Right lobe of liver (tissue), 4 donors: Measurements from ENCODE around the gene VPS35.

Experiments used
- POLR2A ChIP-seq: fragments of 450-650 bp; IDR thresholded peaks from one replicate; pipeline ENCODE4 v1.6.1; 2017; ENCODE audit warnings: antibody characterized with exemption, mild to moderate bottlenecking
- TF ChIP-seq, protein P1 (sequence below), 4 donors: fragments of 200-600 bp in 3 of 4; fragments of 450-650 bp in 1 of 4; IDR thresholded peaks; one replicate each; pipeline versions ENCODE4 v1.5.1 to v1.8.0; 2016 to 2022; ENCODE audit warnings: antibody characterized with exemption in 4 of 4, mild to moderate bottlenecking in 2 of 4
- donor health status: DM: no; HTN: no; CAD: no.
- donor health status: DM: no; HTN: no; CAD: no.
- donor health status: DM: no; HTN: yes; CAD: no.

GRCh38 chr16:46648656-46649055 is 40.3 kb downstream of the VPS35 start:
- no peak for TF ChIP-seq POLR2A
- TF ChIP-seq, protein P1, sequence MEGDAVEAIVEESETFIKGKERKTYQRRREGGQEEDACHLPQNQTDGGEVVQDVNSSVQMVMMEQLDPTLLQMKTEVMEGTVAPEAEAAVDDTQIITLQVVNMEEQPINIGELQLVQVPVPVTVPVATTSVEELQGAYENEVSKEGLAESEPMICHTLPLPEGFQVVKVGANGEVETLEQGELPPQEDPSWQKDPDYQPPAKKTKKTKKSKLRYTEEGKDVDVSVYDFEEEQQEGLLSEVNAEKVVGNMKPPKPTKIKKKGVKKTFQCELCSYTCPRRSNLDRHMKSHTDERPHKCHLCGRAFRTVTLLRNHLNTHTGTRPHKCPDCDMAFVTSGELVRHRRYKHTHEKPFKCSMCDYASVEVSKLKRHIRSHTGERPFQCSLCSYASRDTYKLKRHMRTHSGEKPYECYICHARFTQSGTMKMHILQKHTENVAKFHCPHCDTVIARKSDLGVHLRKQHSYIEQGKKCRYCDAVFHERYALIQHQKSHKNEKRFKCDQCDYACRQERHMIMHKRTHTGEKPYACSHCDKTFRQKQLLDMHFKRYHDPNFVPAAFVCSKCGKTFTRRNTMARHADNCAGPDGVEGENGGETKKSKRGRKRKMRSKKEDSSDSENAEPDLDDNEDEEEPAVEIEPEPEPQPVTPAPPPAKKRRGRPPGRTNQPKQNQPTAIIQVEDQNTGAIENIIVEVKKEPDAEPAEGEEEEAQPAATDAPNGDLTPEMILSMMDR (IDR thresholded peaks at IDR 0.05): no peak
